RWPE2 (cell line): ENCODE results near the gene COL11A2.

Experiments
- ATAC-seq: fragments of 200-7000 bp; cut with Tn5 transposase; 3 replicates; pipeline ENCODE4 v1.9.1; 2021; ENCODE audit warnings: low read depth
- DNase-seq: peaks from one replicate; pipeline ENCODE4 v3.0.0-alpha.2; 2020; ENCODE audit warnings: low spot score
- H3K27ac ChIP-seq: fragments of 450-650 bp; 2 replicates; pipeline ENCODE4 v1.5.1; 2017; ENCODE audit warnings: mild to moderate bottlenecking; ENCODE audit not compliant: poor library complexity, severe bottlenecking
- H3K27me3 ChIP-seq: fragments of 250-450 bp; sonication (Bioruptor Pico); 2 replicates; pipeline ENCODE4 v1.5.1; 2021; ENCODE audit warnings: mild to moderate bottlenecking, moderate library complexity; ENCODE audit not compliant: insufficient read depth, poor library complexity, severe bottlenecking
- H3K36me3 ChIP-seq: fragments of 250-450 bp; sonication (Bioruptor Pico); 2 replicates; pipeline ENCODE4 v1.5.1; 2020; ENCODE audit warnings: low read depth, mild to moderate bottlenecking, moderate library complexity
- H3K4me1 ChIP-seq: fragments of 250-450 bp; sonication (Bioruptor Pico); 2 replicates; pipeline ENCODE4 v1.5.1; 2021; ENCODE audit warnings: mild to moderate bottlenecking, moderate library complexity; ENCODE audit not compliant: insufficient read depth, poor library complexity, severe bottlenecking
- H3K4me3 ChIP-seq: fragments of 250-450 bp; sonication (Bioruptor Pico); 2 replicates; pipeline ENCODE4 v1.5.1; 2021; ENCODE audit warnings: mild to moderate bottlenecking, moderate library complexity; ENCODE audit not compliant: severe bottlenecking
- H3K9me3 ChIP-seq: fragments of 250-450 bp; sonication (Bioruptor Pico); 2 replicates; pipeline ENCODE4 v1.5.1; 2021; ENCODE audit warnings: mild to moderate bottlenecking, moderate library complexity; ENCODE audit not compliant: severe bottlenecking
- TF ChIP-seq, protein P1 (sequence below): fragments of 450-650 bp; IDR thresholded peaks from one replicate; pipeline ENCODE4 v1.5.1; 2017; ENCODE audit warnings: mild to moderate bottlenecking, moderate library complexity; ENCODE audit not compliant: poor library complexity, severe bottlenecking

The COL11A2 gene

DNA sequence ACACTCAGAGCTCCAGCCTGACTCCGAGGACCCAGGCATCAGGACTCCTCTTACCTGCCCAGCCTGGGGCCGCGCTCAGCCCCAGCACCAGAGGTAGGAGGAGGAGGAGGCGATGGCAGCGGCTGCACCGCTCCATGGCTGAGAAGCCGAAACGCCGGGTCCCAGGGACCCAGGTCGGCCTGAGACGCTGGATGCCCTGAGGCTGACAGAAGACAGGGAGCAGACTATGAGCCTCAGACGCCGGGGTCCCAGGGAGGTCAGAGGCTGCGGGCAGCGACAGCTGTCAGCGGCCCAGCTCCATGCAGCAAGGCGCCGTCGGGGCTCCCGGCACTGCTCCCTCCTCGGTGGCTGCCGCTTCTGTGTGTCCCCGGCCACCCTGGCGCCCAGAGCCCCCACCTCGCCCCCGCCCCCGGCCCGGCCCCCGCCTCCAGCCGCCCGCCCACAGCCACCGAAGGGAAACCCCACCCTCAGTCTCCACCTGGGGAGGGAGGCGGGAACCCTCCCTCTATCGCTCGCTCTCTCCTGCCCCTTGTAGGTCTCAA is at the start of gene COL11A2:
Gene COL11A2 (minus strand): TSS at position 363 of the 542 bp plus-strand sequence. CDS start 227 bp downstream, at position 136.
- Histone ChIP-seq H3K36me3 (peaks cover 27% of the 10 kb centered on the region), H3K4me1 (no peaks in the 10 kb centered on the region), H3K27me3 (peaks cover 8% of the 10 kb centered on the region), H3K9me3 (no peaks in the 10 kb centered on the region), H3K27ac (no peak within 1 kb of the TSS), H3K4me3 (peak within 1 kb of the TSS; percentile 22)
- TF ChIP-seq, protein P1, sequence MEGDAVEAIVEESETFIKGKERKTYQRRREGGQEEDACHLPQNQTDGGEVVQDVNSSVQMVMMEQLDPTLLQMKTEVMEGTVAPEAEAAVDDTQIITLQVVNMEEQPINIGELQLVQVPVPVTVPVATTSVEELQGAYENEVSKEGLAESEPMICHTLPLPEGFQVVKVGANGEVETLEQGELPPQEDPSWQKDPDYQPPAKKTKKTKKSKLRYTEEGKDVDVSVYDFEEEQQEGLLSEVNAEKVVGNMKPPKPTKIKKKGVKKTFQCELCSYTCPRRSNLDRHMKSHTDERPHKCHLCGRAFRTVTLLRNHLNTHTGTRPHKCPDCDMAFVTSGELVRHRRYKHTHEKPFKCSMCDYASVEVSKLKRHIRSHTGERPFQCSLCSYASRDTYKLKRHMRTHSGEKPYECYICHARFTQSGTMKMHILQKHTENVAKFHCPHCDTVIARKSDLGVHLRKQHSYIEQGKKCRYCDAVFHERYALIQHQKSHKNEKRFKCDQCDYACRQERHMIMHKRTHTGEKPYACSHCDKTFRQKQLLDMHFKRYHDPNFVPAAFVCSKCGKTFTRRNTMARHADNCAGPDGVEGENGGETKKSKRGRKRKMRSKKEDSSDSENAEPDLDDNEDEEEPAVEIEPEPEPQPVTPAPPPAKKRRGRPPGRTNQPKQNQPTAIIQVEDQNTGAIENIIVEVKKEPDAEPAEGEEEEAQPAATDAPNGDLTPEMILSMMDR, result no peak
- DNase-seq (no peak), ATAC-seq (no peak)

DNA sequence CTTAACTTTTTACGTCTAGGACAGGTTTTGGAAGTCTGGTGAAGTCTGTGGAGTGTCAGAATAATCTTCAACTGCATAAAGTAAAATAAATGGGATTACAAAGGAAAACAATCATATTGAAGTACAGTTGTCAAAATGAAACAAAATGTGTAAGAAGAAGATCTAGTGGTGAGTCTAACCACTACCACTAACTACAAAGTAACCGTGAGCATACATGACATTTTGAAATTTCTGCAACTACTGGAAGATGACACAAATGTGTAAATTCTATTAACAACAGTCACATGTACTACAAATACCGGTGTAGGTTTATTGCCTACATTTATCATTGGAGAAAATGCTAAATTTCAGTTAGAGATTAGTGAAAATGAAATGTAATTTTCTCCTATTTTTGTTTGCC is 49.7 kb upstream of the COL11A2 start:
- Histone ChIP-seq H3K9me3 (no peaks in the 10 kb centered on the region), H3K4me1 (no peaks in the 10 kb centered on the region), H3K36me3 (no peaks in the 10 kb centered on the region), H3K4me3 (no peak overlapping the region), H3K27me3 (no peaks in the 10 kb centered on the region), H3K27ac (no peak overlapping the region)
- no peak for DNase-seq
- TF ChIP-seq, protein P1, result no peak
- ATAC-seq, result no peak

DNA sequence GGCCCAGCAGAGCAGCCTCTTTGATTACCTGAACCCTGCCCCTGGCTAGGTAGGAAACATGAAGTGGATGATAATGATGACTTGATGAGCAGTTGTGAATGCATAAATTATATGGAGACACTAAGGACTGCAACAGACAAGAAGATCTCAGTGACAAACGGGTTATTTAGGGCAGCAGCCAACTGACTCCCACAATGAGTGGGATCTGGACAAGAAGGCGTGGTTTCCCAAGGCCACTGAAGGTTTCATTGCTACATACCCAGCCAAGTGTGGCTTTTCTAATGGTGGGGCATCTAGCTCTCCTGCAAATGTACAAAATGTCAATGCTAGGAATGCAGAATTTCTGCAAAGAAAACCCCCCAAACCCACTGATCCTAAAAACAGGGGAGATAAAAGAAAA is 45.5 kb upstream of the COL11A2 start:
- H3K9me3 ChIP-seq, result no peaks in the 10 kb centered on the region
- ATAC-seq (no peak), DNase-seq (no peak)
- no peaks in the 10 kb centered on the region for H3K36me3 ChIP-seq
- H3K4me1 ChIP-seq, result no peaks in the 10 kb centered on the region
- TF ChIP-seq, protein P1, result no peak
- no peaks in the 10 kb centered on the region for H3K27me3 ChIP-seq
- H3K4me3 ChIP-seq, result no peak overlapping the region
- no peak overlapping the region for H3K27ac ChIP-seq

DNA sequence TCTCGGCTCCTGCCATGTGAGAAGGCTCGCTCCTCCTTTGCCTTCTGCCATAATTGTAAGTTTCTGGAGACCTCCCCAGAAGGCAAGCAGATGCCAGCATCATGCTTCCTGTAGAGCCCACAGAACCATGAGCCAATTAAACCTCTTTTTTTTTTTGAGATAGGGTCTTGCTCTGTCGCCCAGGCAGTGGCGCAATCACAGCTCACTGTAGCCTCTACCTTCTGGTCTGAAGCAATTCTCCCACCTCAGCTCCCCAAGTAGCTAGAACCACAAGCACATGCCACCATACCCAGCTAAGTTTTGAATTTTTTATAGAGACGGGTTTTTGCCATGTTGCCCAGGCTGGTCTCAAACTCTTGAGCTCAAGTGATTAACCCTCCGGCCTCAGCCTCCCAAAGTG is 44.6 kb upstream of the COL11A2 start:
- DNase-seq (no peak), ATAC-seq (no peak)
- Histone ChIP-seq H3K27ac (no peak overlapping the region), H3K36me3 (no peaks in the 10 kb centered on the region), H3K27me3 (no peaks in the 10 kb centered on the region), H3K9me3 (no peaks in the 10 kb centered on the region), H3K4me3 (no peak overlapping the region), H3K4me1 (no peaks in the 10 kb centered on the region)
- TF ChIP-seq, protein P1, result no peak

DNA sequence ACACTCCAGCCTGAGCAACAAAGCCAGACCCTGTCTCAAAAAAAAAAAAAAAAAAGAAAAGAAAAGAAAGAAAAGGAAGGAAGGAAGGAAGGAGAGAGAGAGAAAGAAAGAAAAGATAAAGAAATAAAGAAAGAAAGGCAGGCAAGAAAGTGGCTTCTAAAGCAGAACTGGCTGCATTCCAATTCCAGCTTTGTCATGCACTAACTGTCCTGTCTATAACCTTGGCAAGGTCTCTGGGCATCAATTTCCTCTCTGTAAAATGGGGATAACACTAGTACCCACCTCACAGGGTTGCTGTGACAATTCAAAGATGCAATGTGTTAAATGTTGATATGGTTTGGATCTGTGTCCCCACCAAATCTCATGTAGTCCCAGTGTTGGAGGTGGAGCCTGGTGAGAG is 44.1 kb upstream of the COL11A2 start:
- ATAC-seq, result no peak
- no peak for DNase-seq
- H3K4me3 ChIP-seq, result no peak overlapping the region
- H3K36me3 ChIP-seq, result no peaks in the 10 kb centered on the region
- no peaks in the 10 kb centered on the region for H3K27me3 ChIP-seq
- TF ChIP-seq, protein P1, result no peak
- no peaks in the 10 kb centered on the region for H3K4me1 ChIP-seq
- no peaks in the 10 kb centered on the region for H3K9me3 ChIP-seq
- no peak overlapping the region for H3K27ac ChIP-seq
